Epithelial cell of esophagus (primary cell): Measurements from ENCODE around the gene PLCL2.

Experiments
- DNase-seq: peaks from one replicate; pipeline ENCODE4 v3.0.0; 2010; ENCODE audit warnings: low read depth
- H3K4me3 ChIP-seq: 2 replicates; pipeline ENCODE4 v1.5.1; 2011; ENCODE audit warnings: mild to moderate bottlenecking, low read length, control low read depth
- CTCF ChIP-seq: IDR thresholded peaks from 2 replicates; pipeline ENCODE4 v1.5.1; 2011; ENCODE audit warnings: low read depth, mild to moderate bottlenecking, low read length, control low read depth, inconsistent platforms; ENCODE audit not compliant: insufficient read depth; ENCODE audit errors: missing control alignments

The PLCL2 gene

GRCh38 chr3:16884084-16884747 lies 539 bp upstream of the PLCL2 start:
- TF ChIP-seq CTCF, result peak; percentile 3
- H3K4me3 ChIP-seq, result peak overlapping the region; percentile 48
- DNase-seq, result no peak

GRCh38 chr3:16885593-16886302 lies 993 bp downstream of the PLCL2 start:
- no peak for DNase-seq
- H3K4me3 ChIP-seq, result peak overlapping the region; percentile 56
- no peak for TF ChIP-seq CTCF

GRCh38 chr3:16886303-16886683 lies 1.5 kb downstream of the PLCL2 start:
- DNase-seq, result no peak
- TF ChIP-seq CTCF, result no peak

GRCh38 chr3:16887130-16887529 lies 2.4 kb downstream of the PLCL2 start:
- DNase-seq, result no peak
- no peak overlapping the region for H3K4me3 ChIP-seq
- TF ChIP-seq CTCF, result no peak

More at GRCh38 chr3:16886303-16886683, 1.5 kb downstream of the PLCL2 start:
- H3K4me3 ChIP-seq, result no peak overlapping the region

GRCh38 chr3:16888356-16888755 lies 3.6 kb downstream of the PLCL2 start:
- TF ChIP-seq CTCF, result no peak
- no peak for DNase-seq
- no peak overlapping the region for H3K4me3 ChIP-seq

GRCh38 chr3:16888785-16889607 lies 4.2 kb downstream of the PLCL2 start:
- no peak for TF ChIP-seq CTCF
- DNase-seq, result no peak

More at GRCh38 chr3:16888785-16889607, 4.2 kb downstream of the PLCL2 start:
- no peak overlapping the region for H3K4me3 ChIP-seq
